IPS-15b (cell line): ENCODE data around the gene CCDC27.

ENCODE experiments used
- H3K27me3 ChIP-seq: one replicate; pipeline ENCODE4 v1.6.1; 2013; ENCODE audit warnings: low read length; ENCODE audit not compliant: control insufficient read depth, insufficient read depth
- H3K36me3 ChIP-seq: one replicate; pipeline ENCODE4 v1.6.1; 2013; ENCODE audit warnings: low read length; ENCODE audit not compliant: control insufficient read depth, insufficient read depth
- H3K4me1 ChIP-seq: one replicate; pipeline ENCODE4 v1.6.1; 2013; ENCODE audit warnings: mild to moderate bottlenecking, low read length; ENCODE audit not compliant: control insufficient read depth, insufficient read depth
- H3K4me3 ChIP-seq: one replicate; pipeline ENCODE4 v1.5.1; 2013; ENCODE audit warnings: low read depth, low read length
- H3K9ac ChIP-seq: one replicate; pipeline ENCODE4 v1.6.1; 2013; ENCODE audit warnings: low read depth, mild to moderate bottlenecking, low read length
- H3K9me3 ChIP-seq: one replicate; pipeline ENCODE4 v1.6.1; 2013; ENCODE audit warnings: mild to moderate bottlenecking, low read length; ENCODE audit not compliant: control insufficient read depth, insufficient read depth

The CCDC27 gene

DNA sequence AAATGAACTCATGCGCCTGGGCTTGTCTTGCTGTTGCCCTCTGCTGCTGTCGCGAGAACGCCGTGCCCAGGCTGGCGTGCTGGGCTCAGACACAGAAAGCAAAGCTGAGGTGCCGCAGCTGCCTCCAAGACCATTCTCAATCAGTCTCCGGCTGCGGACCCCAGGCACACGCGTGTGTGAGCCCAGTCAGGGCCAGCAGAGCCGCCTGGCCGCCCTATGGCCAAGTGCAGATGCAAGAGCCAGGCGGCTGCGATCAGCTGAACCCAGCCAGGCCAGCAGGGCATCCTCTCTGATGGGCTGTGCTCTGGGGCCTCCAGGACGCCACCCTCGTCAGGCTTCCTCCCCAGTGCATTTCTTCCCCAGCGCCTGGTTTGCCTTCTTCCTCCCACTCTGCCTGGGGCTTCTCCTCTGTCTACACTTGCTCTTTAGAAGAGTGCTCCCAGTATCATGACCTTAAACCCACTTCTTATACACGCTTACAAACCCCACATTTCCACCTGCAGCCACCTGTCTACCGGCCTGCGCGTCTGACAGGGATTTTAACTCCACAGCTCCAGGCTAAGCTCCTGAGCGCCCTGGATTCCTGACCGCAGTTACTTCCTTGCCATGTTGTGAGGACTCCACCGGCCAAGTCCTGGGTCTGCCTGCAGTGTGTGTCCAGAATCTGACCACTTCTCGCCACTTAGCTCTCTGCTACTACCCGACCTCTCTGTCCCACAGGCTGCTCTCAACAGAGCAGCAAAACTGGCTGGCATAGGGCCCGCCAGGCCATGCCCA lies 65.8 kb downstream of the CCDC27 start:
- Histone ChIP-seq H3K27me3 (no peaks in the 10 kb centered on the region), H3K4me1 (no peaks in the 10 kb centered on the region), H3K36me3 (peaks cover 24% of the 10 kb centered on the region), H3K4me3 (no peak overlapping the region), H3K9me3 (no peaks in the 10 kb centered on the region), H3K9ac (no peak overlapping the region)

DNA sequence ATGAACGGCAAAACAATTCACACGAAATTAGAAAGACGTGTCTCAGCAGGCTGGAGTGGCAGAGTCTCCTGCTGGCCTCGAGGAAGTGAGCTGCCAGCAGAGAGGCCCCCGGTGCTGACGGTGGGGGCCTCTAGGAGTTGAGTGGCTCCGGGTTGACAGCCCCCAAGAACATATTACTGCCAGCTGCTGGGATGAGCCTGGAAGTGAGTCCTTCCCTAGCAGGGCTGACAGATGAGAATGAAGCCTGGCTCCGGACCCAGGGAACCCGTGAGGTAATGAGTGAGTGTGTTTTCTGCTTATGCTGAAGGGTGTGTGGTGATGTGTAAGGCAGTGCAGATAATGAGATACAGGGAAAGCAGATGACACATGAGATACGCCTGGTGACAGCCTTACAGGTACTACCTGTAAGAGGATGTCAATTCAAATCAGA lies 67.5 kb downstream of the CCDC27 start:
- Histone ChIP-seq H3K9me3 (no peaks in the 10 kb centered on the region), H3K9ac (no peak overlapping the region), H3K4me3 (no peak overlapping the region), H3K4me1 (no peaks in the 10 kb centered on the region), H3K36me3 (peaks cover 33% of the 10 kb centered on the region), H3K27me3 (no peaks in the 10 kb centered on the region)

GRCh38 chr1:3820316-3820715 lies 68.1 kb downstream of the CCDC27 start:
- no peak overlapping the region for H3K4me3 ChIP-seq
- H3K4me1 ChIP-seq: no peaks in the 10 kb centered on the region
- H3K36me3 ChIP-seq: peaks cover 31% of the 10 kb centered on the region
- H3K27me3 ChIP-seq: no peaks in the 10 kb centered on the region
- no peak overlapping the region for H3K9ac ChIP-seq
- no peaks in the 10 kb centered on the region for H3K9me3 ChIP-seq

GRCh38 chr1:3821004-3821403 lies 68.8 kb downstream of the CCDC27 start:
- H3K27me3 ChIP-seq: no peaks in the 10 kb centered on the region
- no peak overlapping the region for H3K9ac ChIP-seq
- H3K4me1 ChIP-seq: no peaks in the 10 kb centered on the region
- no peak overlapping the region for H3K4me3 ChIP-seq
- H3K9me3 ChIP-seq: no peaks in the 10 kb centered on the region
- H3K36me3 ChIP-seq: peaks cover 31% of the 10 kb centered on the region
